NB4 (cell line): ENCODE data around the gene TMEM121B.

Source experiments
- POLR2A ChIP-seq: IDR thresholded peaks from 2 replicates; pipeline ENCODE4 v1.6.1; 2011; ENCODE audit warnings: mild to moderate bottlenecking; ENCODE audit not compliant: insufficient read length; ENCODE audit errors: extremely low read depth
- TF ChIP-seq, protein P1 (sequence below): IDR thresholded peaks from one replicate; pipeline ENCODE4 v1.5.1; 2012; ENCODE audit warnings: low read depth, low read length
- TF ChIP-seq, protein P2 (sequence below): IDR thresholded peaks from 2 replicates; pipeline ENCODE4 v1.6.1; 2011; ENCODE audit warnings: low read depth, low read length

DNA sequence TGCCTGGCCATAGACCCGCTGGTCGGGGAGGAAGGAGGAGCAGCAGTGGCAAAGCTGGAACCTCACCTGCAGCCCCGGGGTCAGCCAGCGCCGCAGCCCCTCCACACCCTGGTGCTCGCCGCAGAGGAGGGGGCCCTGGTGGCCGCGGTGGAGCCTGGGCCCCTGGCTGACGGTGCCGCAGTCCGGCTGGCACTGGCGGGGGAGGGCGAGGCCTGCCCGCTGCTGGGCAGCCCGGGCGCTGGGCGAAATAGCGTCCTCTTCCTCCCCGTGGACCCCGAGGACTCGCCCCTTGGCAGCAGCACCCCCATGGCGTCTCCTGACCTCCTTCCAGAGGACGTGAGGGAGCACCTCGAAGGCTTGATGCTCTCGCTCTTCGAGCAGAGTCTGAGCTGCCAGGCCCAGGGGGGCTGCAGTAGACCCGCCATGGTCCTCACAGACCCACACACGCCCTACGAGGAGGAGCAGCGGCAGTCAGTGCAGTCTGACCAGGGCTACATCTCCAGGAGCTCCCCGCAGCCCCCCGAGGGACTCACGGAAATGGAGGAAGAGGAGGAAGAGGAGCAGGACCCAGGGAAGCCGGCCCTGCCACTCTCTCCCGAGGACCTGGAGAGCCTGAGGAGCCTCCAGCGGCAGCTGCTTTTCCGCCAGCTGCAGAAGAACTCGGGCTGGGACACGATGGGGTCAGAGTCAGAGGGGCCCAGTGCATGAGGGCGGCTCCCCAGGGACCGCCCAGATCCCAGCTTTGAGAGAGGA lies 11.9 kb downstream of the TMEM121B start:
- TF ChIP-seq, protein P1, sequence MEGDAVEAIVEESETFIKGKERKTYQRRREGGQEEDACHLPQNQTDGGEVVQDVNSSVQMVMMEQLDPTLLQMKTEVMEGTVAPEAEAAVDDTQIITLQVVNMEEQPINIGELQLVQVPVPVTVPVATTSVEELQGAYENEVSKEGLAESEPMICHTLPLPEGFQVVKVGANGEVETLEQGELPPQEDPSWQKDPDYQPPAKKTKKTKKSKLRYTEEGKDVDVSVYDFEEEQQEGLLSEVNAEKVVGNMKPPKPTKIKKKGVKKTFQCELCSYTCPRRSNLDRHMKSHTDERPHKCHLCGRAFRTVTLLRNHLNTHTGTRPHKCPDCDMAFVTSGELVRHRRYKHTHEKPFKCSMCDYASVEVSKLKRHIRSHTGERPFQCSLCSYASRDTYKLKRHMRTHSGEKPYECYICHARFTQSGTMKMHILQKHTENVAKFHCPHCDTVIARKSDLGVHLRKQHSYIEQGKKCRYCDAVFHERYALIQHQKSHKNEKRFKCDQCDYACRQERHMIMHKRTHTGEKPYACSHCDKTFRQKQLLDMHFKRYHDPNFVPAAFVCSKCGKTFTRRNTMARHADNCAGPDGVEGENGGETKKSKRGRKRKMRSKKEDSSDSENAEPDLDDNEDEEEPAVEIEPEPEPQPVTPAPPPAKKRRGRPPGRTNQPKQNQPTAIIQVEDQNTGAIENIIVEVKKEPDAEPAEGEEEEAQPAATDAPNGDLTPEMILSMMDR, result no peak
- no peak for TF ChIP-seq POLR2A
- TF ChIP-seq, protein P2, sequence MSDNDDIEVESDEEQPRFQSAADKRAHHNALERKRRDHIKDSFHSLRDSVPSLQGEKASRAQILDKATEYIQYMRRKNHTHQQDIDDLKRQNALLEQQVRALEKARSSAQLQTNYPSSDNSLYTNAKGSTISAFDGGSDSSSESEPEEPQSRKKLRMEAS, result no peak
